WTC11 (cell line): Measurements from ENCODE around the gene ADAM8. TPM values are rescaled to one million over a fixed set of nuclear protein-coding genes. Genes with fewer than 3 reads are reported as not detected.

ENCODE experiments used
- ATAC-seq: fragments of 200-7000 bp; cut with Tn5 transposase; 2 replicates; pipeline ENCODE4 v1.10.0; 2021; ENCODE audit warnings: mild to moderate bottlenecking, moderate library complexity
- CTCF ChIA-PET: fragments of 300-600 bp; sonication (Branson Sonifier 250); formaldehyde crosslinking; loops from one replicate; lab custom pipeline; 2021; ENCODE audit warnings: antibody characterized with exemption; lab: Charles Lee
- POLR2A ChIA-PET: fragments of 350-600 bp; sonication (Branson Sonifier 250); formaldehyde crosslinking; loops from one replicate; lab custom pipeline; 2021; ENCODE audit warnings: antibody characterized with exemption; lab: Charles Lee
- DNase-seq: peaks from one replicate; pipeline ENCODE4 v3.0.0; 2021; ENCODE audit warnings: low spot score
- H3K27ac Mint-ChIP-seq: 2 replicates; pipeline ENCODE4 v1.8.0; 2021; ENCODE audit warnings: mixed read lengths
- H3K27me3 Mint-ChIP-seq: 2 replicates; pipeline ENCODE4 v1.8.0; 2021; ENCODE audit warnings: low read depth, mild to moderate bottlenecking, moderate library complexity, mixed read lengths
- H3K36me3 Mint-ChIP-seq: 2 replicates; pipeline ENCODE4 v1.8.0; 2021; ENCODE audit warnings: mixed read lengths
- H3K4me1 Mint-ChIP-seq: 2 replicates; pipeline ENCODE4 v1.8.0; 2022; ENCODE audit warnings: mixed read lengths
- H3K4me3 Mint-ChIP-seq: 2 replicates; pipeline ENCODE4 v1.8.0; 2021; ENCODE audit warnings: mild to moderate bottlenecking, moderate library complexity, mixed read lengths
- H3K9me3 Mint-ChIP-seq: 2 replicates; pipeline ENCODE4 v1.8.0; 2021; ENCODE audit warnings: mixed read lengths
- ATF1 ChIP-seq: sonication (generic); formaldehyde crosslinking; IDR thresholded peaks from 2 replicates; pipeline ENCODE4 v1.8.1; 2023; ENCODE audit warnings: mild to moderate bottlenecking, moderate library complexity, missing genetic modification reagents
- ELF4 ChIP-seq: sonication (generic); formaldehyde crosslinking; IDR thresholded peaks from 2 replicates; pipeline ENCODE4 v1.8.1; 2022; ENCODE audit warnings: low read depth, mild to moderate bottlenecking, moderate library complexity, missing genetic modification reagents
- ETV6 ChIP-seq: sonication (generic); formaldehyde crosslinking; IDR thresholded peaks from 2 replicates; pipeline ENCODE4 v1.8.1; 2022; ENCODE audit warnings: mild to moderate bottlenecking, missing genetic modification reagents
- GABPB1 ChIP-seq: sonication (generic); formaldehyde crosslinking; IDR thresholded peaks from 2 replicates; pipeline ENCODE4 v1.8.1; 2023; ENCODE audit warnings: mild to moderate bottlenecking, missing genetic modification reagents
- GRHL2 ChIP-seq: fragments of 250-450 bp; sonication (Bioruptor Pico); IDR thresholded peaks from 2 replicates; pipeline ENCODE4 v1.8.0; 2022; ENCODE audit warnings: mild to moderate bottlenecking, moderate library complexity; ENCODE audit not compliant: insufficient replicate concordance, severe bottlenecking
- HMGA2 ChIP-seq: fragments of 250-450 bp; sonication (Bioruptor Pico); IDR thresholded peaks from 2 replicates; pipeline ENCODE4 v1.4.0; 2021; ENCODE audit warnings: mild to moderate bottlenecking, moderate library complexity
- NFE2L1 ChIP-seq: sonication (generic); formaldehyde crosslinking; IDR thresholded peaks from 2 replicates; pipeline ENCODE4 v1.8.1; 2023; ENCODE audit warnings: missing genetic modification reagents
- NR1H2 ChIP-seq: sonication (generic); formaldehyde crosslinking; IDR thresholded peaks from 2 replicates; pipeline ENCODE4 v1.9.0; 2021; ENCODE audit warnings: mild to moderate bottlenecking, moderate library complexity, missing genetic modification reagents
- NR2C2 ChIP-seq: sonication (generic); formaldehyde crosslinking; IDR thresholded peaks from 2 replicates; pipeline ENCODE4 v1.8.0; 2022; ENCODE audit warnings: mild to moderate bottlenecking, missing genetic modification reagents
- PREB ChIP-seq: sonication (generic); formaldehyde crosslinking; IDR thresholded peaks from 2 replicates; pipeline ENCODE4 v1.8.1; 2022; ENCODE audit warnings: mild to moderate bottlenecking, missing genetic modification reagents, moderate library complexity, borderline replicate concordance
- SOX15 ChIP-seq: fragments of 250-450 bp; sonication (Bioruptor Pico); IDR thresholded peaks from 2 replicates; pipeline ENCODE4 v1.9.0; 2021; ENCODE audit warnings: mild to moderate bottlenecking
- SP1 ChIP-seq: sonication (generic); formaldehyde crosslinking; conservative IDR thresholded peaks from 2 replicates; pipeline ENCODE4 v1.8.1; 2022; ENCODE audit warnings: missing genetic modification reagents
- TEAD4 ChIP-seq: sonication (generic); formaldehyde crosslinking; IDR thresholded peaks from 2 replicates; pipeline ENCODE4 v1.8.0; 2022; ENCODE audit warnings: mild to moderate bottlenecking, missing genetic modification reagents
- ZNF512 ChIP-seq: sonication (generic); formaldehyde crosslinking; IDR thresholded peaks from 2 replicates; pipeline ENCODE4 v1.8.1; 2022; ENCODE audit warnings: missing genetic modification reagents, borderline replicate concordance
- total RNA-seq: library from RNA; stranded (reverse); gene quantifications from 3 replicates; pipeline ENCODE4 v1.2.3, GENCODE V29; 2021
- TF ChIP-seq, protein P1 (sequence below): fragments of 200-600 bp; IDR thresholded peaks from 2 replicates; pipeline ENCODE4 v1.8.0; 2022; ENCODE audit warnings: antibody characterized with exemption
- TF ChIP-seq, protein P2 (sequence below): sonication (generic); formaldehyde crosslinking; conservative IDR thresholded peaks from 2 replicates; pipeline ENCODE4 v1.8.1; 2023; ENCODE audit warnings: mild to moderate bottlenecking, low read depth, missing genetic modification reagents, moderate library complexity
- TF ChIP-seq, protein P3 (sequence below): sonication (generic); formaldehyde crosslinking; IDR thresholded peaks from 2 replicates; pipeline ENCODE4 v1.8.0; 2022; ENCODE audit warnings: mild to moderate bottlenecking, missing genetic modification reagents
- TF ChIP-seq, protein P4 (sequence below): fragments of 250-450 bp; sonication (Bioruptor Pico); IDR thresholded peaks from 2 replicates; pipeline ENCODE4 v1.9.0; 2021; ENCODE audit warnings: mild to moderate bottlenecking
- TF ChIP-seq, protein P5 (sequence below): fragments of 250-450 bp; sonication (Bioruptor Pico); conservative IDR thresholded peaks from 2 replicates; pipeline ENCODE4 v1.9.0; 2021; ENCODE audit warnings: mild to moderate bottlenecking
- TF ChIP-seq, protein P6 (sequence below): sonication (generic); formaldehyde crosslinking; IDR thresholded peaks from 2 replicates; pipeline ENCODE4 v1.8.0; 2023; ENCODE audit warnings: missing genetic modification reagents, mild to moderate bottlenecking, borderline replicate concordance

ADAM8 gene
- total RNA-seq, 1 experiment from 2014 or later: 7.2 TPM

GRCh38 chr10:133257489-133258065, 19.1 kb downstream of the ADAM8 start:
- POLR2A ChIA-PET: interaction anchor here (0.6 to 0.7 kb wide), 3 partner anchors 11 to 274 kb away, joined by 3 to 5 read pairs (median 4); no protein-coding TSS in a partner anchor
- peaks cover 3% of the 10 kb centered on the region for H3K27me3 Mint-ChIP-seq
- no peaks in the 10 kb centered on the region for H3K9me3 Mint-ChIP-seq
- peak overlapping the region; percentile 75 for H3K4me3 Mint-ChIP-seq
- DNase-seq: peak; percentile 69
- peaks cover 13% of the 10 kb centered on the region for H3K4me1 Mint-ChIP-seq
- H3K36me3 Mint-ChIP-seq: no peaks in the 10 kb centered on the region
- CTCF ChIA-PET: interaction anchor here (0.6 to 5.0 kb wide), 17 partner anchors 10 to 319 kb away, joined by 3 to 61 read pairs (median 4); partner anchors contain the start of gene KNDC1
- 0 out of 2 replicates have a peak overlapping the region, but pooled peaks have one; percentile 57 for H3K27ac Mint-ChIP-seq
- ATAC-seq: peak; percentile 79
- no peak for TF ChIP-seq NR1H2 (CRISPR knock-in tag)
- no peak for TF ChIP-seq ZNF512
- TF ChIP-seq, protein P1, sequence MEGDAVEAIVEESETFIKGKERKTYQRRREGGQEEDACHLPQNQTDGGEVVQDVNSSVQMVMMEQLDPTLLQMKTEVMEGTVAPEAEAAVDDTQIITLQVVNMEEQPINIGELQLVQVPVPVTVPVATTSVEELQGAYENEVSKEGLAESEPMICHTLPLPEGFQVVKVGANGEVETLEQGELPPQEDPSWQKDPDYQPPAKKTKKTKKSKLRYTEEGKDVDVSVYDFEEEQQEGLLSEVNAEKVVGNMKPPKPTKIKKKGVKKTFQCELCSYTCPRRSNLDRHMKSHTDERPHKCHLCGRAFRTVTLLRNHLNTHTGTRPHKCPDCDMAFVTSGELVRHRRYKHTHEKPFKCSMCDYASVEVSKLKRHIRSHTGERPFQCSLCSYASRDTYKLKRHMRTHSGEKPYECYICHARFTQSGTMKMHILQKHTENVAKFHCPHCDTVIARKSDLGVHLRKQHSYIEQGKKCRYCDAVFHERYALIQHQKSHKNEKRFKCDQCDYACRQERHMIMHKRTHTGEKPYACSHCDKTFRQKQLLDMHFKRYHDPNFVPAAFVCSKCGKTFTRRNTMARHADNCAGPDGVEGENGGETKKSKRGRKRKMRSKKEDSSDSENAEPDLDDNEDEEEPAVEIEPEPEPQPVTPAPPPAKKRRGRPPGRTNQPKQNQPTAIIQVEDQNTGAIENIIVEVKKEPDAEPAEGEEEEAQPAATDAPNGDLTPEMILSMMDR: no peak
- TF ChIP-seq TEAD4 (CRISPR knock-in tag): no peak
- no peak for TF ChIP-seq NFE2L1 (CRISPR knock-in tag)
- TF ChIP-seq, protein P2, sequence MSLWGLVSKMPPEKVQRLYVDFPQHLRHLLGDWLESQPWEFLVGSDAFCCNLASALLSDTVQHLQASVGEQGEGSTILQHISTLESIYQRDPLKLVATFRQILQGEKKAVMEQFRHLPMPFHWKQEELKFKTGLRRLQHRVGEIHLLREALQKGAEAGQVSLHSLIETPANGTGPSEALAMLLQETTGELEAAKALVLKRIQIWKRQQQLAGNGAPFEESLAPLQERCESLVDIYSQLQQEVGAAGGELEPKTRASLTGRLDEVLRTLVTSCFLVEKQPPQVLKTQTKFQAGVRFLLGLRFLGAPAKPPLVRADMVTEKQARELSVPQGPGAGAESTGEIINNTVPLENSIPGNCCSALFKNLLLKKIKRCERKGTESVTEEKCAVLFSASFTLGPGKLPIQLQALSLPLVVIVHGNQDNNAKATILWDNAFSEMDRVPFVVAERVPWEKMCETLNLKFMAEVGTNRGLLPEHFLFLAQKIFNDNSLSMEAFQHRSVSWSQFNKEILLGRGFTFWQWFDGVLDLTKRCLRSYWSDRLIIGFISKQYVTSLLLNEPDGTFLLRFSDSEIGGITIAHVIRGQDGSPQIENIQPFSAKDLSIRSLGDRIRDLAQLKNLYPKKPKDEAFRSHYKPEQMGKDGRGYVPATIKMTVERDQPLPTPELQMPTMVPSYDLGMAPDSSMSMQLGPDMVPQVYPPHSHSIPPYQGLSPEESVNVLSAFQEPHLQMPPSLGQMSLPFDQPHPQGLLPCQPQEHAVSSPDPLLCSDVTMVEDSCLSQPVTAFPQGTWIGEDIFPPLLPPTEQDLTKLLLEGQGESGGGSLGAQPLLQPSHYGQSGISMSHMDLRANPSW (CRISPR knock-in tag): no peak
- TF ChIP-seq PREB (CRISPR knock-in tag): no peak
- TF ChIP-seq GABPB1 (CRISPR knock-in tag): no peak
- TF ChIP-seq, protein P3, sequence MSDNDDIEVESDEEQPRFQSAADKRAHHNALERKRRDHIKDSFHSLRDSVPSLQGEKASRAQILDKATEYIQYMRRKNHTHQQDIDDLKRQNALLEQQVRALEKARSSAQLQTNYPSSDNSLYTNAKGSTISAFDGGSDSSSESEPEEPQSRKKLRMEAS (CRISPR knock-in tag): peak; percentile 61
- peak; percentile 71; the same call in 1 of the 2 replicates for TF ChIP-seq ETV6
- no peak for TF ChIP-seq ELF4 (CRISPR knock-in tag)
- TF ChIP-seq SP1 (CRISPR knock-in tag): 0 out of 2 replicates have a peak, but pooled peaks have one; percentile 41
- TF ChIP-seq ATF1 (CRISPR knock-in tag): no peak
- TF ChIP-seq GRHL2 (CRISPR knock-in tag): no peak
- TF ChIP-seq HMGA2: no peak
- TF ChIP-seq SOX15 (CRISPR knock-in tag): no peak
- no peak for TF ChIP-seq NR2C2 (CRISPR knock-in tag)
- TF ChIP-seq, protein P4, sequence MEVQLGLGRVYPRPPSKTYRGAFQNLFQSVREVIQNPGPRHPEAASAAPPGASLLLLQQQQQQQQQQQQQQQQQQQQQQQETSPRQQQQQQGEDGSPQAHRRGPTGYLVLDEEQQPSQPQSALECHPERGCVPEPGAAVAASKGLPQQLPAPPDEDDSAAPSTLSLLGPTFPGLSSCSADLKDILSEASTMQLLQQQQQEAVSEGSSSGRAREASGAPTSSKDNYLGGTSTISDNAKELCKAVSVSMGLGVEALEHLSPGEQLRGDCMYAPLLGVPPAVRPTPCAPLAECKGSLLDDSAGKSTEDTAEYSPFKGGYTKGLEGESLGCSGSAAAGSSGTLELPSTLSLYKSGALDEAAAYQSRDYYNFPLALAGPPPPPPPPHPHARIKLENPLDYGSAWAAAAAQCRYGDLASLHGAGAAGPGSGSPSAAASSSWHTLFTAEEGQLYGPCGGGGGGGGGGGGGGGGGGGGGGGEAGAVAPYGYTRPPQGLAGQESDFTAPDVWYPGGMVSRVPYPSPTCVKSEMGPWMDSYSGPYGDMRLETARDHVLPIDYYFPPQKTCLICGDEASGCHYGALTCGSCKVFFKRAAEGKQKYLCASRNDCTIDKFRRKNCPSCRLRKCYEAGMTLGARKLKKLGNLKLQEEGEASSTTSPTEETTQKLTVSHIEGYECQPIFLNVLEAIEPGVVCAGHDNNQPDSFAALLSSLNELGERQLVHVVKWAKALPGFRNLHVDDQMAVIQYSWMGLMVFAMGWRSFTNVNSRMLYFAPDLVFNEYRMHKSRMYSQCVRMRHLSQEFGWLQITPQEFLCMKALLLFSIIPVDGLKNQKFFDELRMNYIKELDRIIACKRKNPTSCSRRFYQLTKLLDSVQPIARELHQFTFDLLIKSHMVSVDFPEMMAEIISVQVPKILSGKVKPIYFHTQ (CRISPR knock-in tag): no peak
- TF ChIP-seq, protein P5, sequence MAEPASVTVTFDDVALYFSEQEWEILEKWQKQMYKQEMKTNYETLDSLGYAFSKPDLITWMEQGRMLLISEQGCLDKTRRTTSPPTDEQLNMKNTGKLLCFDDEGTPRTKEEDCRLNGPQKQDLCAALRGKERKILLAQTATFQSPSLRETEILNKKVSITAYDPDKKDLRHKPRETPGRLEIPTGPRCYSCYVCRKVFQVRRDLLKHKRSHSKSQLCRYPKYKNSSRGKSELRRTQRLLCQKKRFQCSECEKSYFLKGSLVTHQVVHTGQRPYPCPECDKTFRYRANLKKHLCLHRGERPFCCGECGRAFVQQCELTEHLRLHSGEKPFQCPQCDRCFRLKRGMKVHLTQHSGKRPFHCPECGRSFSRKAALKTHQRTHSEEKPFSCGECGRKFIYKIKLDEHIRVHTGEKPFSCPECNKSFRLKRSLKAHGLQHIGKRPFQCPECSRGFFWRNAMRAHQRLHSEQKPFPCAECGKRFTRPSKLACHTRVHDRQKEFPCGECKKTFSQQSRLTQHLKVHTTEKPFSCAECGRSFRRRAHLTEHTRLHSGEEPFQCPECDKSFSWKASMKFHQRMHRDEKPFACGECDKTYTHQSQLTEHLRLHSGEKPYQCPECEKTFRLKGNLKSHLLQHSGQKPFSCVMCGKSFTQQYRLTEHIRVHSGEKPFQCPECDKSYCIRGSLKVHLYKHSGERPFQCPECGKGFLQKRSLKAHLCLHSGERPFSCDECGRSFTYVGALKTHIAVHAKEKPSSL (CRISPR knock-in tag): no peak
- TF ChIP-seq, protein P6, sequence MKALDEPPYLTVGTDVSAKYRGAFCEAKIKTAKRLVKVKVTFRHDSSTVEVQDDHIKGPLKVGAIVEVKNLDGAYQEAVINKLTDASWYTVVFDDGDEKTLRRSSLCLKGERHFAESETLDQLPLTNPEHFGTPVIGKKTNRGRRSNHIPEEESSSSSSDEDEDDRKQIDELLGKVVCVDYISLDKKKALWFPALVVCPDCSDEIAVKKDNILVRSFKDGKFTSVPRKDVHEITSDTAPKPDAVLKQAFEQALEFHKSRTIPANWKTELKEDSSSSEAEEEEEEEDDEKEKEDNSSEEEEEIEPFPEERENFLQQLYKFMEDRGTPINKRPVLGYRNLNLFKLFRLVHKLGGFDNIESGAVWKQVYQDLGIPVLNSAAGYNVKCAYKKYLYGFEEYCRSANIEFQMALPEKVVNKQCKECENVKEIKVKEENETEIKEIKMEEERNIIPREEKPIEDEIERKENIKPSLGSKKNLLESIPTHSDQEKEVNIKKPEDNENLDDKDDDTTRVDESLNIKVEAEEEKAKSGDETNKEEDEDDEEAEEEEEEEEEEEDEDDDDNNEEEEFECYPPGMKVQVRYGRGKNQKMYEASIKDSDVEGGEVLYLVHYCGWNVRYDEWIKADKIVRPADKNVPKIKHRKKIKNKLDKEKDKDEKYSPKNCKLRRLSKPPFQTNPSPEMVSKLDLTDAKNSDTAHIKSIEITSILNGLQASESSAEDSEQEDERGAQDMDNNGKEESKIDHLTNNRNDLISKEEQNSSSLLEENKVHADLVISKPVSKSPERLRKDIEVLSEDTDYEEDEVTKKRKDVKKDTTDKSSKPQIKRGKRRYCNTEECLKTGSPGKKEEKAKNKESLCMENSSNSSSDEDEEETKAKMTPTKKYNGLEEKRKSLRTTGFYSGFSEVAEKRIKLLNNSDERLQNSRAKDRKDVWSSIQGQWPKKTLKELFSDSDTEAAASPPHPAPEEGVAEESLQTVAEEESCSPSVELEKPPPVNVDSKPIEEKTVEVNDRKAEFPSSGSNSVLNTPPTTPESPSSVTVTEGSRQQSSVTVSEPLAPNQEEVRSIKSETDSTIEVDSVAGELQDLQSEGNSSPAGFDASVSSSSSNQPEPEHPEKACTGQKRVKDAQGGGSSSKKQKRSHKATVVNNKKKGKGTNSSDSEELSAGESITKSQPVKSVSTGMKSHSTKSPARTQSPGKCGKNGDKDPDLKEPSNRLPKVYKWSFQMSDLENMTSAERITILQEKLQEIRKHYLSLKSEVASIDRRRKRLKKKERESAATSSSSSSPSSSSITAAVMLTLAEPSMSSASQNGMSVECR (CRISPR knock-in tag): 0 out of 2 replicates have a peak, but pooled peaks have one; percentile 27
